Caki2 (cell line): ENCODE results near the gene GPC6. TPM values are rescaled to one million over a fixed set of nuclear protein-coding genes. Genes with fewer than 3 reads are reported as not detected.

ENCODE experiments used
- DNase-seq: peaks from one replicate; pipeline ENCODE4 v3.0.0-alpha.2; 2015; ENCODE audit warnings: low read depth
- in situ Hi-C: cut with HindIII; loops from 2 replicates; pipeline ENCODE4 v1.10.0; 2016; ENCODE audit warnings: low sequenced_read_pairs, low pct_unique_long_range_greater_than_20kb, mixed read lengths
- total RNA-seq: library from RNA; depleted of rRNA; stranded (reverse); fragments of >200 nt; shearing (Covaris generic); gene quantifications from 2 replicates; pipeline ENCODE4 v1.2.3, GENCODE V29; 2014; ENCODE audit warnings: low replicate concordance

Gene GPC6
- total RNA-seq, 1 experiment from 2014 or later = 6.7 TPM

DNA sequence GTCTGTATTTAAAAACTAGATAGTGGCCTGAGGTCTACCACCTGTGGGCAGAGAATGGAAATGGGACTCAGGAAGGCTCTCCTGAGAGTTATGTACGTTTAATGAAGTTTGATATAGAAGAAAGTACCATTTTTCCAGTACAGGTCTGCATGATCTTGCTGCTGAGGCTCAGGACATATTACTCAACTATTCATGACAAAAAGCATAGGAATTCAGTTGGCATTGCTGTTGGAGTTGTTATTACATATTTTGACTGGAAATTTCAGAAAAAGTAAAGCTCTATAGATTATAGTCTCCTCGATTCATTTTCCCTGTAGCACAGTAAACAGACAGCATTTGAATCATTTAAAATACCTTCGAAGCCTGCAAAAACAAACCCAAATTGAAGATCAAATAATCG is 783.1 kb downstream of the GPC6 start:
- in situ Hi-C loops = no loop called here

DNA sequence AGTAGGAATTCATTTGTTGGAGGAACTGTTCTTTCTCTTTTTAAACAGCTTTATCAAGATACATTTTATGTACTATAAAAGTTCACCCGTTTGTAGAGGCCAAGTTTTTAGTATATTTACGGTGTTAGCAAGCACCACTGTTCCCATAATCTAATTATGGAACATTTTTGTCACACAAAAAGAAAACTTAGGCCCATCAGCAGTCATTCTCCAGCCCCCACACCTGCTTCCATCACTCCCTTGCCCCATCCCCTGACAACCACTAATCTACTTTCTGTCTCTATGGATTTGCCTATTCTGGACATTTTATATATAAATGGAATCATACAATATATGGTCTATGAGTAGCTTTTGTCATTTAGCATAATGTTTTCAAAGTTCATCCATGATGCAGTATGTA is 787.9 kb downstream of the GPC6 start:
- no peak for DNase-seq
- in situ Hi-C loops = no loop called here

More for the DNA sequence above, 783.1 kb downstream of the GPC6 start:
- DNase-seq = no peak

DNA sequence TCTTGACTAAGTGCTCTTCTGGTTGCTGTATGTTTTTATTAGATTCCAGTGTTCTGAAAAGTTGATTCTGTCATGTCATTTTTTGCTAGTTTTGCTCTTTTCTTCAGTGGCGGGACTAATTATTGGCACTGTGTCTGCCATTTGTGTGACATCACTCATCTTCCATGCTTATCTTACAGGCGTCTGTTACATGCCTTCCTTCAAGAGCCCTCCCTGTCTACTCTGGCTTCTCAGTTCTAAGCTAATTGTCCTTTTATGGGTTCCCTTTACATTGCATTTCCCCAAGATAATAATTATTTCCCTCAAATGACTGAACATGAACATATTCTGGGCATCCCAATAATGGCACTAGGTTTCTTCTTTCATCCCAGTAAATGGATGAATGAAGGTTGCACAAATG is 793.8 kb downstream of the GPC6 start:
- in situ Hi-C loops = no loop called here

DNA sequence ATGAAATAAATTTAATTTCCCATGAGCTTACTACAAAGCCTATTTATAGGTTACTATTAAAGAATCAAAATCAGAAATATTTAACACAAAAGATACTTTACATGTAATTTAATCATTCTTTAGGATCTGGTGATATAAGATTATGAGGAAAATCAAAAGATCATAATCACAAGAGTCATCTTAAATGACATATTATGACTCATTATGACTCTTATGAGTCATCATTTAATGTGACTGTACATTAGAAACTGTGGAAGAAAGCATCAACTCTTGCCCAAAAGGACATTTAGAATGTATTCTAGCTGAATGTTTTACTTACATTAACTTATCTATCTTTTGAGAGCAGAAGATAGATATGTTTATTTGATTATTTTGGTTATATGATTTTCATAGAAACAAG is 794.2 kb downstream of the GPC6 start:
- in situ Hi-C loops = no loop called here
- DNase-seq = no peak

More for the DNA sequence above, 793.8 kb downstream of the GPC6 start:
- DNase-seq = no peak

DNA sequence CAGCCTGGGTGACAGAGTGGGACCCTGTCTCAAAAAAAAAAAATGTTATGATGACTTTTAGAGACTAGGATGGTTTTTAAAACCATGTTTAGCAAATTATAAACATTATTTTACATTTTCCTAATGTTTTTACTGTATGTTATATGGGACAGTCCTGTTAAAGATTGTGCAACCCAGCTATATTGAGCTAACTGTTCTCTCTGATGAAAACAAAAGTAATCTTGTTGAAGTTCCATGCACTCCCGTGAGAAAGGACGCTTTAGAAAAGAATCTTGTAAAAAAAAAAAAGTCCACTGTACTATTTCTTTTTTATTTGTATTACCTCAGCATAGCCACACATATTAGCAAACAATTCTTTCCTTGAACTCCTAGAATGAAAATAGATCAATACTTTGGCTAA is 801.6 kb downstream of the GPC6 start:
- no peak for DNase-seq
- in situ Hi-C loops = no loop called here

DNA sequence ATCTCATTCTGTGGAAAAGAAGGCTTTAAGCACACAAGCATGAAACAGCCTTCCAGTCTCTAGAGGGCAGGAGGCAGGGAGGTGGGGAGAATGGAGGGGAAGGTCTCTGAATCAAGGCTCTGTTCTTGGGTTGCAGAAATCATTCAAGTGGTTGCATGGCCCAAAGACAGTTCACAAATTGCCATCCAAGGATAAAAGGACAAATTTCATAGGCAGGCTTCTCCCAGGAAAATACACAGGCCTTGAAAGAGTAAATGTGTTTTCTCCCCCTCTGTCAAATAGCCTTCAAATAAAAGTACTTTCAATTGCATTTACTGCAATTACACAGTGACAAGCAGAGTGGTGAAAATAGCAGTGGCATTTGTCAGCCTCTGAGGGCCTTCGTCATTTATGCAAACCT is 802.0 kb downstream of the GPC6 start:
- no peak for DNase-seq
- in situ Hi-C loops = no loop called here

DNA sequence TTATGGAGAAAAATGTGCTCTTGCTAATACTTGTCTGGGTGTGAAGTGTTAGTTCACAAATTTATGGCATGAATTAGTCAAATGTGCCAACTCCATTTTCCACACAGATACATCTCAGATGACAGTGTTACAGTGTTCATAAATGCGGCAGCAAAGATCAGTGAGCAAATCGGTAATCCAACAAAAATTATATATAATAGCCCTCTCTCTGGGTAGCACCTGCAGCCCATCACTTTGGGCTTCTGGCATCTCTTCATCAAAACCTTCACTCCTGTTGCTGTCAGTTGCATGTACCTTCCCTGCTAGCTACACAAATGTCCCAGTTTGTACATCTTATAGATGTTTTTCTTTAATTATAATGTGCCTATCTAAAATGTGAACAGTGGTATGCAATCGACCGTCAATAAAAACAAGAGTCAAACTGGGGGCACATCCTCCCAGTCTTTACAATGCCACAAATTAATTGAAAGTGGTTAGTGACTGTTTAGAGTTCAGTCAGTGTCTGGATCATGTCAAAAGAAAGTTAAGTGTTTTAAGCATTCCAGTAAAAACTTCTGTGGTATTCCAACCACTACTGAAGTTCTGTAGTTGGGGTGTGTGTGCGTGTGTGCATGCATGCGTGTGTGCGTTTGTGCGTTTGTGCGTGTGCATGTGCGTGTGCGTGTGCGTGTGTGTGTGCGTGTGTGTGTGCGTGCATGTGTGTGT is 804.0 kb downstream of the GPC6 start:
- in situ Hi-C loops = no loop called here
- no peak for DNase-seq

DNA sequence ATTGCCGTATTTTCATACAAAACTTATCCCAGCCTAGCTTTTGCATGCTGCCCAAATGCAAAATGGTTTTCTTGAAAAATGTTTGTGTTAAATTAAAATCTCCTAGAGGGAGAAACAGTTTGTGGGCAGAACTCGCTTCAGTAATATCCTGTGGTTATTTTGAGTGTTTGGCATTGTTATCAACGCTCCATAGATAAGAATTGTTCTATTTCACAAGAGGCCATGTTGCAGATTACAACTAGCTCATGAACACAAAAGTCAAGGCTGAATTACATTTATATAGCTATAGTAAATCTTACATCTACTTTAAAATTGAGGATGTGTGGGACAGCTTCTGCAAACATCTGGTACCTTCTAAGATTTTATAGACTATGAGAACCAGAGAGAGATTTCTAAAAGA is 805.0 kb downstream of the GPC6 start:
- DNase-seq = no peak
- in situ Hi-C loops = no loop called here

DNA sequence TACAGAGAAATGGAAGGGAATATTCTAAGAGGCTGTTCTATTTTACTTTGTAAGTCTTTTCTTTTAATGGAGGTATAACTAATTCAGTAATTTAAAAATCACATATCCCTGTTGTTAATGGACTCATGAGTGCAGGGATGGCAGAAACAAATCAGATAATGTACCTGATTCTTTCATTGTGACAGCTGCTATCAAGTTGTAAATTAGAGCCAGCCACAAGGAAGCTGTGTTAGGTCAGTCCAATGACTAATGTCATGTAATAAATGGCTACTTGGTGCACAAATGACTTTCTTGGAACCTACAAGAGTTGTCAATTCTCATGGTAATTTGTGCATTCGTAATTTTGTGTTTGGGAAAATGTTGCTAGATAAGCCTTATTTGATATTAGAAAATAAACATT is 806.5 kb downstream of the GPC6 start:
- in situ Hi-C loops = no loop called here

DNA sequence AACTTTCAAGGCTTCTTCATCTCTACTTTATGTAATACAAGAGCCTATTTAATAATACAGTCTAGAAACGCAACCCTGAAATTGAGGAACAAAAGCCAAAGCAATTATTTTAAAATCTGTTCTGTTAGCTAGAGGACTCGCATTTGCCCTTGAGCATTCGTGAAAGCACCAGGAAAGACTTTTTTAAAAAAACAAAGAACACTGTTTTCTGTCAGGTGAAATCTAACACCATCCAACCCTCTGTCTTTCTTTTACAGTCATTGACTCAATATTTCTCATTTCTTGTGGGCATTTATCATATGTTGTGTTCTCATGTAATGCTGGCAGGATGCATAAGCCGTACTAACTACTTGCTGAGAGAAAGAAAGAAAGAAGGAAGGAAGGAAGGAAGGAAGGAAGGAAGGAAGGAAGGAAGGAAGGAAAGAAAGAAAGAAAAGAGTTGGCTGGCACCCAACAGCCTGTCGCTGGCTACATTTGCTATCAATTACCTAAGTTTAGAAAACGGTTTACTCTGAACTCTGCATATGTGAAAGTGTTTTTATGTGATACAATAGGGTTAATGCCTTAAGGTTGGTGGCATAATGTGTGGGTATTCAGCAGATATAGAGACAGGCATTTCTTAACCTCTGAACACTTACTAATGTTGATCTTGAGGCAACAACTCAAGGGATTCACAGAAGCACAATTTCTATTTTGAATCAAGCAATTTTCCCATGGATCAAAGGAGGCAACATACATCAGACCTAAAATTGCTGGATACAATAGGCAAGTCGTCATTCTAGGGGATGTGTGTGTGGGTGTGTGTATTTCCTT is 807.4 kb downstream of the GPC6 start:
- no peak for DNase-seq
- in situ Hi-C loops = no loop called here

More for the DNA sequence above, 806.5 kb downstream of the GPC6 start:
- no peak for DNase-seq

DNA sequence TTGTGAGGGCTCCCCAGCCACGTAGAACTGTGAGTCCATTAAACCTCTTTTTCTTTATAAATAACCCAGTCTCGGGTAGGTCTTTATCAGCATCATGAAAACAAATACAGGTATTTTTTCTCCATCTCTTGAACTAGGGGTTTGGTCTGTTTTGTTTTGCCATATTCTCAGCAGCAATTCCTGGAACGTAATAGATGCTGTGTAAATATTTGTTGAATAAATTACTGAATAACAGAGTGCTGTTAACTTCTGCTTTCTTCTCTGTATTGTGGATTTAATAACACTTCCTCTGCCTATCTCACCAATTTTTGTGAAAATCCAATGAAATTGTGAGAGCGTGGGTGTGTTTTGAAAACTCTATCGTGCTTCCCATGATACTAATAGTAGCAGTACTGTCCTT is 823.4 kb downstream of the GPC6 start:
- in situ Hi-C loops = no loop called here
- no peak for DNase-seq

DNA sequence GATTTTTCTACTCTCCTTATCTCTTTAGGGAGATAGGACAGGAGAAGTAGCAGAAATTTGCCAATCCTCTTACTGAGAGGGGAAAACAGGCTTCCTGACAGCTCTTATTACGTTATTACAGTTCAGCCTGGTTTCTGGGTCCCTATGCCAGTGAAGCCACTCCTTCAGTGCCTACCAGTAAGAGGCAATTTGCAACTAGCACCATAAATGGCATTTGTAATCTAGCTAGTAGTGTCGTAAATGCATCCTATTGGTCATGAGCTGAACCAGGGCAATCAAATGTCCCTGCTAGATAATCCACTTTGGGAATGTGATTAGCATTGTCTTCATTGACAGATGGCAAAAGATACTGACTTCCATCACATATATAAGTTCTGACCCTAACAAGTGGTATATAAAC is 824.1 kb downstream of the GPC6 start:
- no peak for DNase-seq
- in situ Hi-C loops = no loop called here

DNA sequence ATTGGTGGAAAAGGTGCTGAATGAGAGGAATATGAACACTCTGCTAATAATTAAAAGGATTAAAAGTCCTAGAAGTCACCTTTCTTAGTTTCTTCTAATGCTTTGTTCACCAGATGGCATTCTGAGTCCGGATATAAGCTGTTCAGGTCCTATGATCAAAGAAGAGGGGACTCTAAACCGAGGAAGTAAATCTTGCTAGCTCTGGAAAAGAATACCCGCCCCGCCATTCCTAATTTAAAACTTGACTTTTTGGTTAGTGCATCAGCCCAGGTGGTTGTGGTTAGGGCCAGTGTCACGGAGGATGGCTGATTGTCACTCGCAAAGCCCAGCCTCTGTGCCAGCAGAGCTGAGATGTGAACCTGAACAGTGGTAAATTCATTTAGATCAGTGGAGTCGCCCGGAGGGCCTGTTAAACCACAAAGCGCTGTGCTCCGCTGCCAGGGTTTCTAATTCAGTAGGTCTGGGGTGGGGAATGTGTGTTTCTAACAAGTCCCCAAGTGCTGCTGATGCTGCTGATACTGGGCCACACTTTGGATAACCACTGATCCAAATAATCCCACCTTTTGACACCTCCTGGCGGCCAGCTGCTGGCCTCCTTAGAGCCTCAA is 827.5 kb downstream of the GPC6 start:
- no peak for DNase-seq
- in situ Hi-C loops = no loop called here

DNA sequence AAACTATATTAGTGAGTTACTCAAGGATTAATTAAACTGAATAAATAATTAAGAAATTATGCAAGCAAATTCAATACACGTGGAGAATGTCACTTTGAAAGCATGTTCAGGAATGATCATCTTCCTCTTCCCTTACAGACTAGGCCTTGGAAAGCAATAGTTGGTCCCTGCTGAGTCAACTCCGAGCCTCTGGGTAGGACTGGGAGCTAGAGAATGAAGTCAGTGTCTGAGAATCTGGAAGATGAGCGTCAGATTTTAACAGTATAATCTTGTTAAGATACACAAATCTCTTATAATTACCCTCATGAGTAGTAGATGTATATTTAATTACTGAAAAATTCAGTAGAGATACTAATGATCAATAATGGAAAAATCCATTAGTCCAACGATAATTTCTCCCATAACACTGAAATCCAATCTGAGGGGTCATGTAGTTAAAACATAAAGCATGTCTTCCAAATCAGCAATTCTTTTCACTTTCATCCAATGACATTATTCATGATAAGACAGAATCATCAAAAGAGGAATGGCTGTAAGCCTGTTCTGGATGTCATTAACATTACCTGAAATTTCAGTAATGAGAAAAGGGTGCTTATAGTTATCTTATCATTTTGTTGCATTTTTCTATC is 829.9 kb downstream of the GPC6 start:
- no peak for DNase-seq
- in situ Hi-C loops = no loop called here

DNA sequence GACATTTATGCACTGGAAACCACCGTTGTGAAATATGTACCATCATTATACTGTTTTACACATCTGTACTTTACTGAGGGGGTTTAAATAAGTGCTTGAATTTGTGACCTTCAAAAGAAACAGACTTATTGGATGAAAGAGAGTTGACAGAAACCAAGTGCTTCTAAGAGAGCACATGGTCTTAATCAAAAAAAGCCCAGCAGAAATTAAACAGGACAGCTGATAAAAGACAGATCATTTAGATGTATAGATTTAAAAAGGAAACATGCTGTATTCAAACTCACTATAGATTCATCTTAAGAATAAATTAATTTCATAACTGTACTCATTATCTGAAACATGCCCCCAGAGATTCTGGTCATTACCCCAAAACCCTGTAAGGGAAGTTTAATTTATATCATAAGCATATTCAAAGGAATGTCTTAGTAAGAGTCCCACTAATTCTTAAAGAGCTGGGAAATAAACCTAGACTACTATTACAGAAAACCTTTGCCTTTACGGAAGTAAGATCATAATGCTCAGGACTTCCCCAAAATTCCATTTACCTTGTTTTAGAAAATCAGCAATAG is 831.1 kb downstream of the GPC6 start:
- no peak for DNase-seq
- in situ Hi-C loops = no loop called here

DNA sequence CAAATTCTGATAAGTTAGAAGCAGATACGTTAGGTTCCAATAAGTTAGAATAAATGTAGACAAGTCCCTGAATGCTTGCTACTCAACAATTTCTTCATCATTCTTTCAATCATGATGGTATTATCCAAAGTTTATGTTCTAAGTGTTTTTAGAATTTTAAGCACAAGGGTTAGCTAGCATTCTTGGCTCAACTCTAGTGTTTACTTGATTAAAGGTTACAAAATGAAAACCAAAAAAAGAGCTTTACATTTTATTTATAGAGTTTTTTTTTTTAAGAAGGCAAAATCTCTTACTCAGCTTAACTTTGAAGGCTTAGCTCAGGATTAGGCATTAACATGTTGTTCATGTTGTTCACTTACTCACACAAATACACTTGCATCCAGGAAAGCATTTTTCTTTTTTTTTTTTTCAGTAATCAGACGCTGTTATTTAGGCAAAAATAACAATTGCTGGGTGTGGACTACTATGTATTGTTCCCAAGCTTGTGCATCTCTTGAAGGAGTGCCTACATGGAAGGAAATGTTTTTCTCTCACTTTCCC is 832.3 kb downstream of the GPC6 start:
- in situ Hi-C loops = no loop called here
- DNase-seq = no peak

DNA sequence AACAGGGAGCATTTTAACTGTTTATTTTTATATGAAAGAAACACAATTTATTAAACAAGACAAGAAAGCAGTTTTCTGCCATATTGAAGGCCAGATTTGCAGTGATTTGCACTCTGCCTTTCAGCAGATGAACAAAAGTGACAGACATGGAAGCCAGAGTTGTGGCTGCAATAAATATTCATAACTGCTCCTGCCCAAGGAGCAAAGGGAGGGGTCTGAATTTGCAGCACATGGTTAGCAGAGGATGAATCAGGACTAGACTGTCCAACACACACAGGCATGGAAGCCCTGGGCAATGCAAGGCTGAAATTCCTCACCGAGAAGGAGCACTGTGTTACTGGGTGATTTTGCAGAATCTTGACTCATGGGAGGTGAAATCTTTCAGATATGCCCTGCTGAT is 834.7 kb downstream of the GPC6 start:
- in situ Hi-C loops = no loop called here
- DNase-seq = no peak

DNA sequence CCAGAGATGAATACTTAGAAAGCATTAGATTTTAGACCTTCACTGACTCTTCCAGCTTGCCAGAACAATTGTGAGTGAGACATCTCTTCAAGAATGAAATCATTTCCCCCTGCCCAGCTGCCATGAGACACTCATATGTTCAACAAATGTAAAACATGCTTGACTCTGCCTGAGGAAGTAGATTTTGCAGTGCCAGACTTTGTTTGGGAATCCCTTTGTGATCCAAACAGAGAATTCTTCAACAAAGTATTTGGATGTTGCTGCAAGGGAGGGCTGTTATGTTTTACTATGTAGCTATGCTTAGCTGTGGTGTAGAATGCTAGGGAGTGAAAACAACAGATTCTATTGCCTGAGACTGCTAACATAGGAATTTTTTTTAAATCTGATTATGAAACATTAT is 836.5 kb downstream of the GPC6 start:
- no peak for DNase-seq
- in situ Hi-C loops = no loop called here
